Chondrocyte (in vitro differentiated cells): Measurements from ENCODE around the gene STAC2. TPM values are rescaled to one million over a fixed set of nuclear protein-coding genes. Genes with fewer than 3 reads are reported as not detected.
"Not testable (repeated sequence)": the region's sequence is repeated elsewhere in the genome, so short reads cannot be mapped to it uniquely, and the experiment has no call there.

Source experiments
- DNase-seq: peaks from one replicate; pipeline ENCODE4 v3.0.0; 2021; ENCODE audit warnings: mixed read lengths, low spot score
- H3K27ac Mint-ChIP-seq: one replicate; pipeline ENCODE4 v1.8.0; 2021; ENCODE audit warnings: mild to moderate bottlenecking, moderate library complexity, mixed read lengths; ENCODE audit not compliant: unreplicated experiment
- H3K27me3 Mint-ChIP-seq: 2 replicates; pipeline ENCODE4 v1.8.0; 2021; ENCODE audit warnings: low read depth, mixed read lengths
- H3K36me3 Mint-ChIP-seq: 2 replicates; pipeline ENCODE4 v1.8.0; 2021; ENCODE audit warnings: low read depth, mixed read lengths
- H3K4me1 Mint-ChIP-seq: 2 replicates; pipeline ENCODE4 v1.8.0; 2021; ENCODE audit warnings: low read depth, mild to moderate bottlenecking, mixed read lengths
- H3K4me3 Mint-ChIP-seq: one replicate; pipeline ENCODE4 v1.8.0; 2021; ENCODE audit warnings: mild to moderate bottlenecking, moderate library complexity, mixed read lengths; ENCODE audit not compliant: unreplicated experiment
- H3K9me3 Mint-ChIP-seq: 2 replicates; pipeline ENCODE4 v1.8.0; 2021; ENCODE audit warnings: low read depth, mixed read lengths
- total RNA-seq: library from RNA; stranded (reverse); gene quantifications from 3 replicates; pipeline ENCODE4 v1.2.1, GENCODE V29; 2021
- TF ChIP-seq, protein P1 (sequence below): fragments of 200-600 bp; sonication (generic); IDR thresholded peaks from 2 replicates; pipeline ENCODE4 v1.5.0; 2021; ENCODE audit warnings: antibody characterized with exemption, mild to moderate bottlenecking, moderate library complexity

Gene STAC2
- total RNA-seq, 1 donor from 2014 or later = 0.35 TPM

DNA sequence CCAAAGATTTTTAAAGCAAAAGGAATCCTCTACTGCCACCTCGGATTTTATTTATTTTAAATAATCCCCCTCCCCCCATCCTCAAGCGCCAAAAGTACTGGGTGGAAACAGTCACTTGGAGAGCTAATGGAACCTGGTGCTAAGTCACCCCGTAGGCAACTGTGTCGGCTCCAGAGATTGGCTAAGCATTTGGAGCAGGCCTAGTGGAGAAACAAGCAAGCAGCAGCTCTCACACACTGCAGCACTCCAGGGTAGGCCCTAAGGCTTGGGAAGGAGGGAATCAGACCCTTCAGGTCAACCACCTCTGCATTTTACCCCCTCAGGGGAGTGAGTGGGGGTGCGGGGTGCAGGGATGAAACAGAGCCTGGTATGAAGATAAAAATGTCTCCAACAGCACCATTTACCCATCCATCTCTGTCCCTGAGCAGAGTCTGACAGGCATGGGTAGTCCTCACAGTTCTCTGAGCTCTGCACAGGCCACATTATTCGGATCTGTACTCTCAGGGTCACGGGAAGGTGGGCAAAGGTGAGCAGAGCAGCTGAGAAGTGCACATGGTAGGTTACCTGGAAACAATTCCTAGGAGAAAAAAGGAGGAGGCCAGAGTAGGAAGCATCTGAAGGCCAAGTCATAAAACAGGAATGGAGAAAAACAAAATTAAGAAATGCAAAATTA, 27.2 kb upstream of the STAC2 start:
- TF ChIP-seq, protein P1, sequence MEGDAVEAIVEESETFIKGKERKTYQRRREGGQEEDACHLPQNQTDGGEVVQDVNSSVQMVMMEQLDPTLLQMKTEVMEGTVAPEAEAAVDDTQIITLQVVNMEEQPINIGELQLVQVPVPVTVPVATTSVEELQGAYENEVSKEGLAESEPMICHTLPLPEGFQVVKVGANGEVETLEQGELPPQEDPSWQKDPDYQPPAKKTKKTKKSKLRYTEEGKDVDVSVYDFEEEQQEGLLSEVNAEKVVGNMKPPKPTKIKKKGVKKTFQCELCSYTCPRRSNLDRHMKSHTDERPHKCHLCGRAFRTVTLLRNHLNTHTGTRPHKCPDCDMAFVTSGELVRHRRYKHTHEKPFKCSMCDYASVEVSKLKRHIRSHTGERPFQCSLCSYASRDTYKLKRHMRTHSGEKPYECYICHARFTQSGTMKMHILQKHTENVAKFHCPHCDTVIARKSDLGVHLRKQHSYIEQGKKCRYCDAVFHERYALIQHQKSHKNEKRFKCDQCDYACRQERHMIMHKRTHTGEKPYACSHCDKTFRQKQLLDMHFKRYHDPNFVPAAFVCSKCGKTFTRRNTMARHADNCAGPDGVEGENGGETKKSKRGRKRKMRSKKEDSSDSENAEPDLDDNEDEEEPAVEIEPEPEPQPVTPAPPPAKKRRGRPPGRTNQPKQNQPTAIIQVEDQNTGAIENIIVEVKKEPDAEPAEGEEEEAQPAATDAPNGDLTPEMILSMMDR = no peak
- H3K4me3 Mint-ChIP-seq = no peak overlapping the region
- no peaks in the 10 kb centered on the region for H3K4me1 Mint-ChIP-seq
- no peak for DNase-seq
- H3K27me3 Mint-ChIP-seq = no peaks in the 10 kb centered on the region
- H3K9me3 Mint-ChIP-seq = no peaks in the 10 kb centered on the region
- H3K27ac Mint-ChIP-seq = no peak overlapping the region
- H3K36me3 Mint-ChIP-seq = peaks cover 26% of the 10 kb centered on the region

DNA sequence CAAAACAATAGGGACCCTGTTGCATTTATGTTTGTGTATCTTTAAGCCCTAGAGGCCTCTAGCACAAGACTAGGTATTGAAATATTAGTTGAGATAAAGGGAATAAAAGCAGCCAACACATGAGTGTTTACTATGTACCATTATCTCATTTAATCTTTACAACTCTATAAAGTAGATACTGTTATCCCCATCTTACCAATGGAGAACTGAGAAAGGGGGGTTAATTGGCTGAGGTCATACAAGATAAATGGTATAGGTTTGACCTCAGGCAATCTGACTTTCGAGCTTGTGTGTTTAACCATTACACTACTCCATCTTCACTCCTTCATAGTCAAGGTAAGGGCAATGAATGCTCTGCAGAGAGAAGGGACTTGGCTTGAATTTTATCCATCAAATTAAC, 26.3 kb upstream of the STAC2 start:
- TF ChIP-seq, protein P1 = no peak
- Mint-ChIP-seq H3K4me3 (no peak overlapping the region), H3K9me3 (no peaks in the 10 kb centered on the region), H3K27me3 (no peaks in the 10 kb centered on the region), H3K27ac (no peak overlapping the region), H3K36me3 (peaks cover 19% of the 10 kb centered on the region), H3K4me1 (no peaks in the 10 kb centered on the region)
- no peak for DNase-seq

DNA sequence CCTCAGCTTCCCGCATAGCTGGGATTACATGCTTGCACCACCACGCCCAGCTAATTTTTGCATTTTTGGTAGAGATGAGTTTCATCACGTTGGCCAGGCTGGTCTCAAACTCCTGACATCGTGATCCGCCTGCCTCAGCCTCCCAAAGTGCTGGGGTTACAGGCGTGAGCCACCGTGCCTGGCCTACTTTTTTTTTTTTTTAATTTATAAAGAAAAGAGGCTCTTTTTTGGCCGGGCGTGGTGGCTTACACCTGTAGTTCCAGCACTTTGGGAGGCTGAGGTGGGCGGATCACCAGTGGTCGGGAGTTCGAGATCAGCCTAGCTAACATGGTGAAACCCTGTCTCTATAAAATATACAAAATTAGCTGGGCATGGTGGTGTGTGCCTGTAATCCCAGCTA, 24.3 kb upstream of the STAC2 start:
- not testable (repeated sequence) for H3K9me3 Mint-ChIP-seq, H3K4me1 Mint-ChIP-seq, H3K4me3 Mint-ChIP-seq, H3K27ac Mint-ChIP-seq, H3K27me3 Mint-ChIP-seq, DNase-seq
- H3K36me3 Mint-ChIP-seq = peaks cover 15% of the 10 kb centered on the region

DNA sequence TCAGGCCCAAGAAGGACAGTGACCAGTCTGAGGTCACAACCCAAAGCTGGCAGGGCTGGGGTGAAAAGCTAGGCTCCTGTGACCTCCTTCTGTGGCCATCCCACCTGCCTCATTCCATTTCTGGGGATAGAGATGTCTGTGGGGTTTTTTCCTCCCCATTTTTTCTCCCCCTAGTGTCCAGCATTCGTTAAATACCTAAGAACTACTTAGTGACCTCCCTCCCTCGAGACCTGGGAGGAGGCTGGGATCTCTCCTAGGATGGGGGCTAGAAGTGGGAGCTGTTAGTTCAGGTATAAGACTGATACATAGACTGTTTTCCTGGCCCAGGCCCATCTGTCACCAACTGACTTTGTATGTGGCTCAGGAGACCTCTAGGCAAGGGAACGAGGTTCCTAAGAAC, 20.5 kb upstream of the STAC2 start:
- no peak for DNase-seq
- no peak overlapping the region for H3K27ac Mint-ChIP-seq
- H3K36me3 Mint-ChIP-seq = peaks cover 3% of the 10 kb centered on the region
- H3K4me1 Mint-ChIP-seq = peaks cover 11% of the 10 kb centered on the region
- TF ChIP-seq, protein P1 = peak; percentile 31
- no peak overlapping the region for H3K4me3 Mint-ChIP-seq
- no peaks in the 10 kb centered on the region for H3K9me3 Mint-ChIP-seq
- no peaks in the 10 kb centered on the region for H3K27me3 Mint-ChIP-seq

DNA sequence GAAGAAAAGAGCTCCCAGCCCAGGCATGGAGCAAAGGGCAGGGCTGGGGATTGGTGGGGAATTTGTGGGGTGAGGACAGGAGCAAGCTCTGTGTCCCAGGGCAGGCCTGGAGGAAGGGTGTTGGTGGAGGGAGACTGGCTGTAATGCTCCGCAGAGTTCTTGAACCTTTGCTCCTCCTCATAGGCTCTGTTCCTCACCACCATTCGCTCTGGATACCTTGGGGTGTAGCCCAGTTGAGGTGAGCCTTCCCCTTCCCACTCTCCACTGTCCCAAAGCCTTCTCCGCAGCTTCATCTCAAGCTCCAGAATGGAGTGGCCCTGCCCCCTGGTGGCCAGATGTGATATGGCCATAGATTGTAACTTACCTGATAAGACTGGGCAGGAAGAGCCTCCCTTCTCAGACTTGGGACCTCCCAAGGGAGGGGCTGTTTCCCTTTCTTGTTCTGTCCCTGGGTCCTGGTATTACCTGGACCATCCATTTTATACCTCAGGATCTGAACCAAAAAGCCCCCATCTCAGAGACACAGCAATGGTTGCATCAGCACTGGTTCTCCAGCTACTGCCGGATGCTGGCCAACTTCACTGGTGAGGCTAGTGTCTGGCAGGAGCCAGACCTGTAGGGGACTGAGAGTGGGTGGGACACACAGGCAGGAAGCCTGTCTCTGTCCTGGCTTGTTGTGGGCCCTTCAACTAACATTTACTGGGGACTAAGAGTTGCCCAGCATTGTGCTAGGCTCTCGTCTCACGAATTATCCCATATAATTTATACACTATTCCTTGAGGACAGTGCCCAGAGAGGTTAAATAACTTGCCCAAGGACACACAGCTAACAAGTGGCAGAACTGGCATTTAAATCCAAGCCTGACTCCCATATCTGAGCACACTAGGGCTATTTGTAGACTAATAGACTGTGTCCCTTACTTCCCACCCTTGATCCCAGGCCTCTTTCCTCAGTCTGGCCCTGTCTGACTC, 19.1 kb upstream of the STAC2 start:
- no peak overlapping the region for H3K4me3 Mint-ChIP-seq
- TF ChIP-seq, protein P1 = peak; percentile 98
- H3K36me3 Mint-ChIP-seq = peaks cover 3% of the 10 kb centered on the region
- no peaks in the 10 kb centered on the region for H3K27me3 Mint-ChIP-seq
- DNase-seq = no peak
- no peak overlapping the region for H3K27ac Mint-ChIP-seq
- H3K9me3 Mint-ChIP-seq = no peaks in the 10 kb centered on the region
- peaks cover 11% of the 10 kb centered on the region for H3K4me1 Mint-ChIP-seq
